ENCODE results near the gene RANBP10. TPM values are rescaled to one million over a fixed set of nuclear protein-coding genes. Genes with fewer than 3 reads are reported as not detected.

The RANBP10 gene
- total RNA-seq, 1 experiment from 2014 or later: 15.6 TPM

GRCh38 chr16:67731071-67731752 is 75.1 kb downstream of the RANBP10 start:
- H3K27ac ChIP-seq (ENCODE audit: insufficient read length, low read depth, low read length): no peak overlapping the region
- no peak overlapping the region for H3K14ac ChIP-seq (ENCODE audit: insufficient read depth, low read length)
- Mint-ChIP-seq H3K27ac (no peak overlapping the region), H3K9me3 (no peaks in the 10 kb centered on the region), H3K27me3 (ENCODE audit: low read depth) (no peaks in the 10 kb centered on the region), H3K4me3 (no peak overlapping the region), H3K36me3 (ENCODE audit: insufficient read depth in 1 of 3, low read depth in 3 of 3) (peaks cover 18 to 42% (median 36%) of the 10 kb centered on the region in 3 experiments), H3K4me1 (no peaks in the 10 kb centered on the region)
- no peak overlapping the region for H2AK5ac ChIP-seq (ENCODE audit: insufficient read length, low read length)
- no peak for TF ChIP-seq CTCF (conservative IDR thresholded peaks at IDR 0.05)
- H3K4ac ChIP-seq (ENCODE audit: low read depth, low read length): no peak overlapping the region
- H2BK5ac ChIP-seq (ENCODE audit: insufficient read length, low read length): no peak overlapping the region
- H3T11ph ChIP-seq (ENCODE audit: low read length): no peak overlapping the region
- no peak overlapping the region for H4K8ac ChIP-seq (replicated peaks; ENCODE audit: insufficient read length, low read depth, low read length)
- WGBS (ENCODE audit: extremely low coverage, insufficient read length, low lambda C conversion rate): no CpG with 5 or more reads among the region's 9 CpGs
- H4K20me1 ChIP-seq (ENCODE audit: control insufficient read depth, insufficient read depth, insufficient read length): no peaks in the 10 kb centered on the region
- H3K18ac ChIP-seq (ENCODE audit: insufficient read length, low read depth, low read length): no peak overlapping the region
- no peaks in the 10 kb centered on the region for H3K27me3 ChIP-seq (ENCODE audit: insufficient read depth, low read length)
- H3K9me3 ChIP-seq (ENCODE audit: control insufficient read depth, low read depth, low read length): no peaks in the 10 kb centered on the region
- no peak overlapping the region for H3K9ac ChIP-seq (ENCODE audit: extremely low read depth, insufficient read length, low read length)
- no peak overlapping the region for H3K56ac ChIP-seq (ENCODE audit: insufficient read length, low read depth, low read length)
- no peaks in the 10 kb centered on the region for H3K23me2 ChIP-seq (ENCODE audit: insufficient read length, low read depth, low read length, poor library complexity, severe bottlenecking)
- no peak overlapping the region for H2AFZ ChIP-seq (ENCODE audit: low read length)
- H3K79me2 ChIP-seq (ENCODE audit: insufficient read depth, low read length): no peaks in the 10 kb centered on the region
- H3K4me2 ChIP-seq (ENCODE audit: insufficient read depth, insufficient read length, low read length): no peak overlapping the region
- no peak overlapping the region for H2BK12ac ChIP-seq (ENCODE audit: insufficient read length, low read depth, low read length)
- H4K91ac ChIP-seq (ENCODE audit: insufficient read length, low read depth, low read length): no peak overlapping the region
- no peaks in the 10 kb centered on the region for H3K79me1 ChIP-seq (ENCODE audit: insufficient read depth, low read depth, low read length, poor library complexity, severe bottlenecking)
- H3K4me1 ChIP-seq (ENCODE audit: insufficient read depth, low read length): no peaks in the 10 kb centered on the region
- no peak for DNase-seq
- no peak overlapping the region for H2BK15ac ChIP-seq (ENCODE audit: low read depth, low read length)
- no peak overlapping the region for H3K23ac ChIP-seq (ENCODE audit: insufficient read length, low read depth, low read length)
- H2BK120ac ChIP-seq (ENCODE audit: low read depth, low read length, poor library complexity, severe bottlenecking): no peak overlapping the region
- H2BK20ac ChIP-seq (ENCODE audit: low read depth, low read length, poor library complexity, severe bottlenecking): no peak overlapping the region
- H4K5ac ChIP-seq (ENCODE audit: insufficient read length, low read depth, low read length): no peak overlapping the region
